Gastrocnemius medialis (tissue), 4 donors: ENCODE measurements around the gene GOLGA6A.

Experiments
- CTCF ChIP-seq, 5 experiments: fragments of 450-650 bp in 3 of 5; fragments of 200-600 bp in 2 of 5; sonication (generic) in 2 of 5; IDR thresholded peaks in 4 of 5; conservative IDR thresholded peaks in 1 of 5; 1 replicate in 4 of 5; 2 replicates in 1 of 5; pipeline ENCODE4 v1.5.1; 2016 to 2019; ENCODE audit warnings: antibody characterized with exemption in 5 of 5, mild to moderate bottlenecking in 3 of 5, moderate library complexity in 3 of 5
- POLR2A ChIP-seq, 2 donors: fragments of 450-650 bp; IDR thresholded peaks; one replicate each; pipeline ENCODE4 v1.6.1; 2017; ENCODE audit warnings: antibody characterized with exemption in 2 of 2, mild to moderate bottlenecking in 2 of 2, moderate library complexity in 2 of 2

- TF ChIP-seq CTCF (IDR thresholded peaks at IDR 0.05 in 4 of 5, conservative IDR thresholded peaks at IDR 0.05 in 1 of 5): peak in 3 of 5 experiments; percentile 34 to 73 (median 60)
- TF ChIP-seq POLR2A (IDR thresholded peaks at IDR 0.05): no peak
Measured at GRCh38 chr15:74053941-74054529, 28.3 kb downstream of the GOLGA6A start.
